ENCODE data around the gene CNP.

DNA sequence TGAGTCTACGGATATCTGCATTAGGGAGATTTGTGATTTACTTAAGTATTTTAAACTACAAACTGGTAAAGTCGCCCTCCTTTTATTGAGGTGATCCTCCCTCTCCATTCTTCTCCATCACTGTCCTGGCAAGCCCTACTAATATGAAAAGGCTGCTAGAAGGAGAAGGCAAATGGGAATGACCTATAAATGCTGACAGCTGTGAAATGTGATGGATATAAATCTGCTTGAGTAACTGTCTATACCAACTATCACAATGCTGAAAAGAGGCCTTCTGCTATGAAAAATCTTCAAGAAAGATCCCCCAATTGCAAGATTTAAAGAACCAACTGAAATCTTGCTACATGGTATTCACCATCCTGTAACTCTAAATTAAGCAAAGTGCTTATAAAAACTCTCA lies 35.1 kb downstream of the CNP start:
- TF ChIP-seq, protein P1, sequence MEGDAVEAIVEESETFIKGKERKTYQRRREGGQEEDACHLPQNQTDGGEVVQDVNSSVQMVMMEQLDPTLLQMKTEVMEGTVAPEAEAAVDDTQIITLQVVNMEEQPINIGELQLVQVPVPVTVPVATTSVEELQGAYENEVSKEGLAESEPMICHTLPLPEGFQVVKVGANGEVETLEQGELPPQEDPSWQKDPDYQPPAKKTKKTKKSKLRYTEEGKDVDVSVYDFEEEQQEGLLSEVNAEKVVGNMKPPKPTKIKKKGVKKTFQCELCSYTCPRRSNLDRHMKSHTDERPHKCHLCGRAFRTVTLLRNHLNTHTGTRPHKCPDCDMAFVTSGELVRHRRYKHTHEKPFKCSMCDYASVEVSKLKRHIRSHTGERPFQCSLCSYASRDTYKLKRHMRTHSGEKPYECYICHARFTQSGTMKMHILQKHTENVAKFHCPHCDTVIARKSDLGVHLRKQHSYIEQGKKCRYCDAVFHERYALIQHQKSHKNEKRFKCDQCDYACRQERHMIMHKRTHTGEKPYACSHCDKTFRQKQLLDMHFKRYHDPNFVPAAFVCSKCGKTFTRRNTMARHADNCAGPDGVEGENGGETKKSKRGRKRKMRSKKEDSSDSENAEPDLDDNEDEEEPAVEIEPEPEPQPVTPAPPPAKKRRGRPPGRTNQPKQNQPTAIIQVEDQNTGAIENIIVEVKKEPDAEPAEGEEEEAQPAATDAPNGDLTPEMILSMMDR (IDR thresholded peaks at IDR 0.05): no peak
- TF ChIP-seq POLR2AphosphoS5 (IDR thresholded peaks at IDR 0.05; ENCODE audit: low read depth, low read length) (no peak), TCF7L2 (IDR thresholded peaks at IDR 0.05; ENCODE audit: low read depth, low read length) (no peak)

Data from Panc1 (cell line).